ENCODE data around the gene HEMK1. TPM values are rescaled to one million over a fixed set of nuclear protein-coding genes. Genes with fewer than 3 reads are reported as not detected.

Gene HEMK1
- total and polyA plus RNA-seq, 2 donors (not counting 3 experiments of a cell fraction or from before 2014, with no cell fraction given): 14.2 to 15.2 TPM

- intact Hi-C loops (cut with micrococcal nuclease): no loop called here
- no peaks in the 10 kb centered on the region for H3K27me3 ChIP-seq (ENCODE audit: control insufficient read depth in 2 of 2, insufficient read depth in 2 of 2, low read length in 2 of 2)
- DNase-seq (ENCODE audit: low read depth, low spot score) (no peak), FAIRE-seq (no peak)
- no peak overlapping the region for H3K27ac ChIP-seq (ENCODE audit: insufficient read depth, low read depth, low read length)
- H3K9me1 ChIP-seq (replicated peaks; ENCODE audit: control insufficient read depth, extremely low read depth, insufficient read depth, low read length): no peaks in the 10 kb centered on the region
- ChIA-PET CTCF (interaction anchor here (0.8 to 1.5 kb wide), 4 partner anchors 17 to 39 kb away, joined by 3 to 7 read pairs (median 4); partner anchors contain the start of gene CISH), POLR2A (interaction anchor here (1.2 kb wide), 1 partner anchor 17 kb away, joined by 3 read pairs; no protein-coding TSS in a partner anchor)
- TF ChIP-seq POLR2A (IDR thresholded peaks at IDR 0.05; ENCODE audit: low read depth, low read length) (no peak), GATA2 (IDR thresholded peaks at IDR 0.05; ENCODE audit: insufficient read depth, insufficient read length, low read depth, low read length) (no peak), CTCF (IDR thresholded peaks at IDR 0.05; ENCODE audit: extremely low read depth in 1 of 2, insufficient read depth in 1 of 2, low read depth in 1 of 2, low read length in 2 of 2) (no peak), MAX (IDR thresholded peaks at IDR 0.05; ENCODE audit: insufficient read depth, insufficient read length) (no peak), MYC (IDR thresholded peaks at IDR 0.05; ENCODE audit: low read depth, low read length) (no peak), EZH2 (IDR thresholded peaks at IDR 0.05; ENCODE audit: borderline replicate concordance, low read depth, low read length, severe bottlenecking) (no peak), POLR2AphosphoS5 (IDR thresholded peaks at IDR 0.05; ENCODE audit: insufficient read depth, low read depth, low read length) (no peak), JUN (IDR thresholded peaks at IDR 0.05; ENCODE audit: borderline replicate concordance, insufficient read depth, insufficient read length, low read depth) (no peak), FOS (IDR thresholded peaks at IDR 0.05; ENCODE audit: borderline replicate concordance, insufficient read depth, low read length) (no peak)
- H3K36me3 ChIP-seq (ENCODE audit: control insufficient read depth in 2 of 2, extremely low read depth in 1 of 2, insufficient read depth in 2 of 2, low read length in 2 of 2): peaks cover 0 to 3% of the 10 kb centered on the region in 2 experiments
- no peak overlapping the region for H3K4me2 ChIP-seq (ENCODE audit: insufficient read depth, low read length)
- H3K9me3 ChIP-seq (replicated peaks; ENCODE audit: control insufficient read depth, insufficient read depth, low read length): no peaks in the 10 kb centered on the region
- no peak overlapping the region for H3K4me3 ChIP-seq (replicated peaks in 1 of 3; ENCODE audit: insufficient read depth in 1 of 3, low read depth in 1 of 3, low read length in 3 of 3)
- dilution Hi-C loops (cut with MboI; ENCODE audit: extremely low pct_ligation_motif_present, low sequenced_read_pairs): no loop called here
- no peaks in the 10 kb centered on the region for H3K79me2 ChIP-seq (ENCODE audit: control insufficient read depth, insufficient read depth, low read length)
- BruUV-seq (replicated peaks): no TSS peak
- H4K20me1 ChIP-seq (replicated peaks; ENCODE audit: control insufficient read depth, extremely low read depth, insufficient read depth, low read length): no peaks in the 10 kb centered on the region
- H2AFZ ChIP-seq (ENCODE audit: low read depth, low read length): no peak overlapping the region
- H3K9ac ChIP-seq (replicated peaks; ENCODE audit: extremely low read depth, insufficient read depth, low read length): no peak overlapping the region
- no peaks in the 10 kb centered on the region for H3K4me1 ChIP-seq (ENCODE audit: control insufficient read depth, extremely low read depth, insufficient read depth, low read length)
Measured at GRCh38 chr3:50581459-50581842, 12.1 kb downstream of the HEMK1 start.
